Stimulated activated CD8-positive, alpha-beta memory T cell treated with anti-CD3 and anti-CD28 coated beads, Interleukin-4, amount 100 ng/mL, for 24 hours (primary cell): ENCODE measurements around the gene BTBD9.

Experiments used
- DNase-seq: peaks from one replicate; pipeline ENCODE4 v3.0.0-alpha.2; 2020; ENCODE audit warnings: low read depth

BTBD9 gene

GRCh38 chr6:38174806-38175495, 464.8 kb downstream of the BTBD9 start:
- DNase-seq: no peak

GRCh38 chr6:38174315-38174714, 465.4 kb downstream of the BTBD9 start:
- DNase-seq: no peak

GRCh38 chr6:38173909-38174308, 465.8 kb downstream of the BTBD9 start:
- no peak for DNase-seq

GRCh38 chr6:38172739-38173410, 466.9 kb downstream of the BTBD9 start:
- DNase-seq: no peak

- DNase-seq: no peak
These were observed 467.6 kb downstream of the BTBD9 start for GRCh38 chr6:38171997-38172738.

GRCh38 chr6:38170666-38171355, 468.9 kb downstream of the BTBD9 start:
- DNase-seq: no peak

- DNase-seq: no peak
These were observed 469.7 kb downstream of the BTBD9 start for GRCh38 chr6:38169977-38170526.

GRCh38 chr6:38169221-38169976, 470.3 kb downstream of the BTBD9 start:
- DNase-seq: no peak

GRCh38 chr6:38168699-38169098, 471.0 kb downstream of the BTBD9 start:
- DNase-seq: no peak

GRCh38 chr6:38168126-38168525, 471.6 kb downstream of the BTBD9 start:
- DNase-seq: no peak

GRCh38 chr6:38167598-38167997, 472.1 kb downstream of the BTBD9 start:
- no peak for DNase-seq

- no peak for DNase-seq
These were observed 473.1 kb downstream of the BTBD9 start for GRCh38 chr6:38166411-38167240.

- DNase-seq: no peak
These were observed 475.0 kb downstream of the BTBD9 start for GRCh38 chr6:38164671-38165108.

- no peak for DNase-seq
These were observed 475.6 kb downstream of the BTBD9 start for GRCh38 chr6:38164131-38164481.

- no peak for DNase-seq
These were observed 476.3 kb downstream of the BTBD9 start for GRCh38 chr6:38163186-38164130.

- DNase-seq: no peak
These were observed 477.1 kb downstream of the BTBD9 start for GRCh38 chr6:38162493-38163185.

- no peak for DNase-seq
These were observed 477.8 kb downstream of the BTBD9 start for GRCh38 chr6:38161754-38162492.

GRCh38 chr6:38161331-38161730, 478.4 kb downstream of the BTBD9 start:
- no peak for DNase-seq
